ENCODE data around the gene AP1M2.

DNA sequence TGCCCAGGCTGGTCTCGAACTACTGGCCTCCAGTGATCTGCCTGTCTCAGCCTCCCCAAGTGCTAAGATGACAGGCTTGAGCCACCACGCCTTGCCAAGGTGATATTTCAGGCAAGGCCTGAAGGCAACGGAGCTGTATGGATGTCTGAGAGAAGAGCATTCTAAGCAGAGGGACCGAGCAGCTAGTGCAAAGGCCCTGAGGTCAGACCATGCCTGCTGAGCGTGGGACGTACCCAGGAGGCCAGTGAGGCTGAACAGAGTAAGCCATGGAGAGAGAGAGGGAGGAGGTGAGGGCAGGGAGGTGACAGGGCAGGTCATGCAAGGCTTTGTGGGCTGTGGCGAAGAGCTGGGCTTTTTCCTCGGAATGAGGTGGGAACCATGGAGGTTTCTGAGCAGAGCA lies 34.9 kb upstream of the AP1M2 start:
- TF ChIP-seq EZH2 (IDR thresholded peaks at IDR 0.05) (no peak), POLR2AphosphoS5 (IDR thresholded peaks at IDR 0.05; ENCODE audit: borderline replicate concordance, low read depth, low read length) (no peak)
